ENCODE results near the gene FHIT.

- TF ChIP-seq, protein P1, sequence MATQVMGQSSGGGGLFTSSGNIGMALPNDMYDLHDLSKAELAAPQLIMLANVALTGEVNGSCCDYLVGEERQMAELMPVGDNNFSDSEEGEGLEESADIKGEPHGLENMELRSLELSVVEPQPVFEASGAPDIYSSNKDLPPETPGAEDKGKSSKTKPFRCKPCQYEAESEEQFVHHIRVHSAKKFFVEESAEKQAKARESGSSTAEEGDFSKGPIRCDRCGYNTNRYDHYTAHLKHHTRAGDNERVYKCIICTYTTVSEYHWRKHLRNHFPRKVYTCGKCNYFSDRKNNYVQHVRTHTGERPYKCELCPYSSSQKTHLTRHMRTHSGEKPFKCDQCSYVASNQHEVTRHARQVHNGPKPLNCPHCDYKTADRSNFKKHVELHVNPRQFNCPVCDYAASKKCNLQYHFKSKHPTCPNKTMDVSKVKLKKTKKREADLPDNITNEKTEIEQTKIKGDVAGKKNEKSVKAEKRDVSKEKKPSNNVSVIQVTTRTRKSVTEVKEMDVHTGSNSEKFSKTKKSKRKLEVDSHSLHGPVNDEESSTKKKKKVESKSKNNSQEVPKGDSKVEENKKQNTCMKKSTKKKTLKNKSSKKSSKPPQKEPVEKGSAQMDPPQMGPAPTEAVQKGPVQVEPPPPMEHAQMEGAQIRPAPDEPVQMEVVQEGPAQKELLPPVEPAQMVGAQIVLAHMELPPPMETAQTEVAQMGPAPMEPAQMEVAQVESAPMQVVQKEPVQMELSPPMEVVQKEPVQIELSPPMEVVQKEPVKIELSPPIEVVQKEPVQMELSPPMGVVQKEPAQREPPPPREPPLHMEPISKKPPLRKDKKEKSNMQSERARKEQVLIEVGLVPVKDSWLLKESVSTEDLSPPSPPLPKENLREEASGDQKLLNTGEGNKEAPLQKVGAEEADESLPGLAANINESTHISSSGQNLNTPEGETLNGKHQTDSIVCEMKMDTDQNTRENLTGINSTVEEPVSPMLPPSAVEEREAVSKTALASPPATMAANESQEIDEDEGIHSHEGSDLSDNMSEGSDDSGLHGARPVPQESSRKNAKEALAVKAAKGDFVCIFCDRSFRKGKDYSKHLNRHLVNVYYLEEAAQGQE (IDR thresholded peaks at IDR 0.05; ENCODE audit: insufficient read depth in 1 of 2, low read depth in 2 of 2, low read length in 2 of 2) = no peak
- TF ChIP-seq TAF1 (IDR thresholded peaks at IDR 0.05; ENCODE audit: borderline replicate concordance, insufficient read depth, low read length) = no peak
- no peak for TF ChIP-seq POLR2AphosphoS5 (IDR thresholded peaks at IDR 0.05; ENCODE audit: low read depth, low read length)
- no peak for TF ChIP-seq SIN3A (IDR thresholded peaks at IDR 0.05; ENCODE audit: borderline replicate concordance, insufficient read depth, low read length)
- no peak for TF ChIP-seq FOXP2 (optimal IDR thresholded peaks at IDR 0.05; ENCODE audit: borderline replicate concordance, extremely low read depth, extremely low read length, insufficient read depth)
Observed at GRCh38 chr3:59793976-59794375, 1457.3 kb downstream of the FHIT start.
